ENCODE measurements around the gene TEAD1. TPM values are rescaled to one million over a fixed set of nuclear protein-coding genes. Genes with fewer than 3 reads are reported as not detected.
A peak's percentile ranks its signal among the peaks of the same experiment; 100 is the strongest.

The TEAD1 gene
- total RNA-seq, 6 donors from 2014 or later, result 53.5 to 141 (median 80.2) TPM

DNA sequence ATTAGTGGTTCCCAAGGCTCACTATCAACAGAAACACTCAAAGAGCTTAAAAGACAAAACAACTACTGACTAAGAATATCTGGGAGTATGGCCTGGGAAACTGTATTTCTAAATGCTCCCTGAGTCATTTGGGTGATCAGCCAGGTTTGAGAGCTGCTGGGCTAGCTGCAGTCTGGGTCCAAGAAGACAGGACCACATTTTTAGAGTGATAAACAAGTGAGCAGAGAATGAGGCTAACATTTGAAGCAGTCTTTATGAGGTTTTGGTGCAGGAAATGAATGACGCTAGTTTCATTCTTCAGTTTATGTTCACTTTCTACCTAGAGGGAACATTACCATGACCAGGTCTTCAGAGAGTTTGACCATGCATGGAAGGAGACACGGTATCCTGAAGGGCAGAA is 97.7 kb downstream of the TEAD1 start:
- H3K36me3 ChIP-seq, result no peaks in the 10 kb centered on the region
- peaks cover 8 to 15% (median 11%) of the 10 kb centered on the region in 4 donors for H3K4me1 ChIP-seq
- TF ChIP-seq CTCF (IDR thresholded peaks at IDR 0.05) (no peak), EP300 (IDR thresholded peaks at IDR 0.05) (no peak), POLR2AphosphoS5 (IDR thresholded peaks at IDR 0.05) (no peak), POLR2A (IDR thresholded peaks at IDR 0.05) (no peak)
- DNase-seq (no peak), ATAC-seq (ENCODE audit: low FRiP score in 2 of 2) (no peak)
- H3K27me3 ChIP-seq, result no peaks in the 10 kb centered on the region
- no peak overlapping the region for H3K4me3 ChIP-seq
- WGBS, 2 donors, result 67 to 81% methylated on average over 2 of the region's 2 CpGs
- H3K9me3 ChIP-seq, result no peaks in the 10 kb centered on the region
- H3K27ac ChIP-seq, result no peak overlapping the region

DNA sequence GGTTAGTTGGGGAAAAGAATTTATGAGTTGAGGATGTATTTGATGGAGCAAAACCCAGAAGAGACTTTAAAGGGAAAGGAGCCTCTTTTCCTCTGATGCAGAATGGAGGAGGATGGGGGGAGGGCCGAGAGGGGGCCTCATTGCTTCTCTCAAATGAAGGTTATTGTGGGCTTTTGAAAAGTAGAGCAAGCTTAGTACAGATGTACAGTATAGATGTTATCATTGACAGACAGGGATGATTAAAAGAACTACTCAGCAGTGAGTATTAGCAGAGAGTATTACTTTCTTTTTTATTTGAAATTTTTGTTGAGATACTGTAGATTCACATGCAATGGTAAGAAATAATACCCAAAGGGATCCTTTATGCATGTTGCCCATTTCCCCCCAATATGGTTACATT is 98.1 kb downstream of the TEAD1 start:
- H3K9me3 ChIP-seq, result no peaks in the 10 kb centered on the region
- 72 to 73% methylated on average over 1 of the region's 1 CpG for WGBS, 2 donors
- H3K36me3 ChIP-seq, result no peaks in the 10 kb centered on the region
- DNase-seq (no peak), ATAC-seq (ENCODE audit: low FRiP score in 2 of 2) (no peak)
- peaks cover 8 to 15% (median 12%) of the 10 kb centered on the region in 4 donors for H3K4me1 ChIP-seq
- TF ChIP-seq EP300 (IDR thresholded peaks at IDR 0.05) (no peak), POLR2AphosphoS5 (IDR thresholded peaks at IDR 0.05) (no peak), CTCF (IDR thresholded peaks at IDR 0.05) (no peak), POLR2A (IDR thresholded peaks at IDR 0.05) (no peak)
- no peak overlapping the region for H3K27ac ChIP-seq
- no peaks in the 10 kb centered on the region for H3K27me3 ChIP-seq
- H3K4me3 ChIP-seq, result no peak overlapping the region

DNA sequence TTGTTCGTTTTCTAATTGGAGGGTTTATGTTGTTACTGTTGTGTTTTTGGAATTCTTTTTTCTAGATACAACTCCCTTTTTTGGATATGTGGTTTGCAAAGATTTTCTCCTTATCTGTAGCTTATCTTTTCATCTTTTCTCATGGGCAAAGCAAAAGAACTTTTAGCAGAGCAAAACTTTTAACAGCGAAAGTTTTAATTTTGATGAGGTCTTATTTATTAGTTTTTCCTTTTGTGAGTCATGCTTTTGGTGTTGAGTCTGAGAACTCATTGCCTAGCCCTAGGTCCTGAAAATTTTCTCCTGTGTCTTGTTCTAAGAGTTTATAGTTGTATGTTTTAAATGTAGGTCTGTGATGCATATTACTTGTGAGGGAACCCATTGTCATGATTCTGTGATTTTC is 99.4 kb downstream of the TEAD1 start:
- peaks cover 13 to 22% (median 15%) of the 10 kb centered on the region in 4 donors for H3K4me1 ChIP-seq
- H3K9me3 ChIP-seq, result no peaks in the 10 kb centered on the region
- H3K36me3 ChIP-seq, result no peaks in the 10 kb centered on the region
- ATAC-seq (ENCODE audit: low FRiP score in 2 of 2) (no peak), DNase-seq (no peak)
- 80 to 82% methylated on average over 2 of the region's 2 CpGs for WGBS, 2 donors
- no peaks in the 10 kb centered on the region for H3K27me3 ChIP-seq
- TF ChIP-seq EP300 (IDR thresholded peaks at IDR 0.05), result no peak
- TF ChIP-seq CTCF (IDR thresholded peaks at IDR 0.05), result no peak
- TF ChIP-seq POLR2AphosphoS5 (IDR thresholded peaks at IDR 0.05), result no peak
- no peak for TF ChIP-seq POLR2A (IDR thresholded peaks at IDR 0.05)
- no peak overlapping the region for H3K4me3 ChIP-seq
- H3K27ac ChIP-seq, result no peak overlapping the region

- 86 to 93% methylated on average over 10 of the region's 10 CpGs for WGBS, 2 donors
Measured at GRCh38 chr11:12775955-12776354, 101.7 kb downstream of the TEAD1 start.

More at GRCh38 chr11:12775955-12776354, 101.7 kb downstream of the TEAD1 start:
- peaks cover 5 to 6% (median 6%) of the 10 kb centered on the region in 4 donors for H3K4me1 ChIP-seq
- no peak overlapping the region for H3K4me3 ChIP-seq
- H3K9me3 ChIP-seq, result no peaks in the 10 kb centered on the region
- no peak overlapping the region for H3K27ac ChIP-seq
- TF ChIP-seq CTCF (IDR thresholded peaks at IDR 0.05) (no peak), POLR2A (IDR thresholded peaks at IDR 0.05) (no peak), POLR2AphosphoS5 (IDR thresholded peaks at IDR 0.05) (no peak), EP300 (IDR thresholded peaks at IDR 0.05) (no peak)
- DNase-seq (peak in 1 of 2 donors; percentile 14), ATAC-seq (ENCODE audit: low FRiP score in 2 of 2) (no peak)
- H3K36me3 ChIP-seq, result no peaks in the 10 kb centered on the region
- no peaks in the 10 kb centered on the region for H3K27me3 ChIP-seq
